ENCODE data around the gene WDR33. TPM values are rescaled to one million over a fixed set of nuclear protein-coding genes. Genes with fewer than 3 reads are reported as not detected.

The WDR33 gene
- total RNA-seq (36.4 TPM), polyA plus RNA-seq (ENCODE audit: insufficient read depth in 1 of 8, insufficient read length in 8 of 8, low replicate concordance in 1 of 8) (10 to 100 TPM; 25.6 to 30.4 (median 28.7) TPM)
- long read RNA-seq, donor 1, transcript WDR33-204 (6 exons, 3,104 nt), result major isoform, 8 of 8 reads
- long read RNA-seq, donor 1, partial matches to known transcripts, result 0 of 8 reads
- long read RNA-seq, donor 1, other reads (novel, unspliced or antisense), result 0 of 8 reads
- long read RNA-seq, donor 2, partial matches to known transcripts, result 0 of 3 reads
- long read RNA-seq, donor 2, other reads (novel, unspliced or antisense), result 0 of 3 reads
- long read RNA-seq, donor 3, transcript WDR33-204 (6 exons, 3,104 nt), result major isoform, 10 of 15 reads
- long read RNA-seq, donor 3, partial matches to known transcripts, result 5 of 15 reads
- long read RNA-seq, donor 3, other reads (novel, unspliced or antisense), result 0 of 15 reads
- long read RNA-seq, donor 4, transcript WDR33-204 (6 exons, 3,104 nt), result major isoform, 7 of 8 reads
- long read RNA-seq, donor 4, partial matches to known transcripts, result 0 of 8 reads
- long read RNA-seq, donor 4, other reads (novel, unspliced or antisense), result 0 of 8 reads
- long read RNA-seq, donor 5, transcript WDR33-204 (6 exons, 3,104 nt), result major isoform, 29 of 52 reads
- long read RNA-seq, donor 5, partial matches to known transcripts, result 22 of 52 reads
- long read RNA-seq, donor 5, other reads (novel, unspliced or antisense), result 0 of 52 reads
- long read RNA-seq, donor 6, full-length matches to known transcripts, result 14 of 26 reads
- long read RNA-seq, donor 6, partial matches to known transcripts, result 12 of 26 reads
- long read RNA-seq, donor 6, other reads (novel, unspliced or antisense), result 0 of 26 reads
- long read RNA-seq, donor 7, transcript WDR33-204 (6 exons, 3,104 nt), result major isoform, 19 of 19 reads
- long read RNA-seq, donor 7, partial matches to known transcripts, result 0 of 19 reads
- long read RNA-seq, donor 7, other reads (novel, unspliced or antisense), result 0 of 19 reads
- long read RNA-seq, donor 8, transcript WDR33-204 (6 exons, 3,104 nt), result major isoform, 10 of 10 reads
- long read RNA-seq, donor 8, partial matches to known transcripts, result 0 of 10 reads
- long read RNA-seq, donor 8, other reads (novel, unspliced or antisense), result 0 of 10 reads
- long read RNA-seq, donor 9, transcript WDR33-204 (6 exons, 3,104 nt), result major isoform, 10 of 10 reads
- long read RNA-seq, donor 9, partial matches to known transcripts, result 0 of 10 reads
- long read RNA-seq, donor 9, other reads (novel, unspliced or antisense), result 0 of 10 reads
- long read RNA-seq, donor 10, transcript WDR33-204 (6 exons, 3,104 nt), result major isoform, 18 of 18 reads
- long read RNA-seq, donor 10, partial matches to known transcripts, result 0 of 18 reads
- long read RNA-seq, donor 10, other reads (novel, unspliced or antisense), result 0 of 18 reads
- long read RNA-seq, donor 11, transcript WDR33-204 (6 exons, 3,104 nt), result major isoform, 11 of 11 reads
- long read RNA-seq, donor 11, partial matches to known transcripts, result 0 of 11 reads
- long read RNA-seq, donor 11, other reads (novel, unspliced or antisense), result 0 of 11 reads

DNA sequence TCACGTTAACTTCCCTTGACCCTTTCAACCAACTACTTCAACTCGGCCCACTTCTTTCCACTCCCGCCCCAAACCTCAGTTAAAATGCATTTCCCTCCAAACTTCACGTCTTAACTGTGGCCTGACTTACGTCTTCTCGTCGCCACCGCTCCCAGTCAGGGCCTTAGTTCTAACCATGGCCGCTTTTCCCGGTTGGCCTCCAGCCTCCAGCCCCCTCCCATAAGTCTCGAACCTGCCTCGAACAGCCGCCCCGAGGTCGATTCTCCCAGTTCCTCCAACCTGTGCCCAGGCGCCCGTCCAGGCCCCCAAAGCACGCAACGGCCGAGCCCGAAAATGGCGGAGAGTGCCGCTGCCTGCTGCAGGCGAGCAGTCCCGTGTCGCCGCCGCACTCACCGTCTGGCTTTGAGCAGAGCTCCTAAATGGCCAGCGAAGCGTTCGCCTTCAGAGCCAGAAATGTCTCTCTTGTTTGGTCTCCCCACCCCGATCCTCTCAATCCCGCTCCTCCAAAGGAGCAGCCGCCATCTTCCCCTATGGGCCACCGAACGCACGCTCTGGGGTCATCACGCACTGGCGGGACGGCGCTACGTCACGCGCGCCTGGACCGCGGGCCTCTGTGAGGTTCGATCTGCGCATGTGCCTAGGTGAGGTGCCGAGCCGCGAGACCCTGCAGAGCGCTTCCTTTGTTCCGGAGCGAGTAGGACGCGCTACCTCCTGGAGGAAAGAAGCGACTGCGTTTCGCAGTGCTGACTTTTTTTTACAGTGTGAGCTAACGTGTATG, at the start of gene WDR33:
Gene WDR33, minus strand, starts transcription at position 553 of the 778 bp plus-strand sequence. CDS start 40,190 bp downstream, outside the sequence.
- WGBS (ENCODE audit: insufficient coverage), result under 1% methylated on average over 58 of the region's 62 CpGs
- no peaks in the 10 kb centered on the region for H3K9me3 ChIP-seq (replicated peaks; ENCODE audit: control insufficient read depth, low read depth, low read length)
- peak; percentile 96 for DNase-seq
- H3K27ac ChIP-seq (ENCODE audit: low read length), result peak within 1 kb of the TSS; percentile 94
- no peaks in the 10 kb centered on the region for H3K36me3 ChIP-seq (ENCODE audit: control insufficient read depth, insufficient read depth, low read length)
- peak within 1 kb of the TSS; percentile 78 for H3K4me3 ChIP-seq (ENCODE audit: low read length)
- H3K4me1 ChIP-seq (ENCODE audit: control insufficient read depth, insufficient read depth, low read length), result peaks cover 6% of the 10 kb centered on the region
- H3K27me3 ChIP-seq (ENCODE audit: control insufficient read depth, insufficient read depth, low read length), result no peaks in the 10 kb centered on the region

DNA sequence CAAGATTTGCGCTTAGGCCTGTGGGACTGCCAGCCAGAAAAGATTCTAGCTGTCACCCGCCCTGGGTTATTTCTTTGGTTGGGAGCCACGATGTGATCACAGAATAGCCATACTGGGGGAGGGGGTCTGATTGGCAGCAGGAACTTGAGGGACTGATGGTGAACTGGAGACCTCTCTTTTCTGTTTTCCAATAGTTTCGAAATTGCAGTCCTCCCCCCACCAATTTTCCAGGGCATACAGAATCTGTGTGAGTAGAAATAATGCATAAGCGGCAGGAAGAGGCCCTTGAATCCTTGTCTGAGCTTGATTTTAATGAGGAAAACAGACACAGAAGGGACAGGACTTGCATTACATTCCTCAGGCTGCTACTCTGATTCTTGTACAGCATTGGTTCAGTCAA, 49.2 kb upstream of the WDR33 start:
- 10% methylated on average over 3 of the region's 5 CpGs for WGBS (ENCODE audit: insufficient coverage)
- no peak overlapping the region for H3K4me3 ChIP-seq (ENCODE audit: low read length)
- H3K4me1 ChIP-seq (ENCODE audit: control insufficient read depth, insufficient read depth, low read length), result peaks cover 27% of the 10 kb centered on the region
- H3K36me3 ChIP-seq (ENCODE audit: control insufficient read depth, insufficient read depth, low read length), result peaks cover 25% of the 10 kb centered on the region
- DNase-seq, result peak; percentile 88
- H3K27ac ChIP-seq (ENCODE audit: low read length), result peak overlapping the region; percentile 45
- H3K9me3 ChIP-seq (replicated peaks; ENCODE audit: control insufficient read depth, low read depth, low read length), result no peaks in the 10 kb centered on the region
- no peaks in the 10 kb centered on the region for H3K27me3 ChIP-seq (ENCODE audit: control insufficient read depth, insufficient read depth, low read length)

DNA sequence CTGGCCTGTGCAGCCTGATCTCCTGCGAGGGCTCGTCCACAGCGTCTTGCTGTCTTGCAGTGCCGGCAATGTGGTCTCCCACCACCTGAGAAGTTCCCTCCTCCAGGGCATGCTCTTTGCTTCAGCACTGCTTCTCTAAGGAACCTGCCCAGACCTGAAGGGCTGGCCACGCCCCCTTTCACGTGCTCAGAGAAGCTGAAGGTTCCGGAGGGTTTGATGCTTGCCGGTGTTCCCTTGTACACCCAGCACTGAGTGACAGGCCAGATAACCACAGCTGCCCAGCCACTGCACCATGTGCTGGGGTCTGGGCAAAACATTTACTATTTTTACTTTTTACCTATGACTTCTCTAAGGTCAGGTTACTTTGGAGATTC, 48.7 kb upstream of the WDR33 start:
- Histone ChIP-seq H3K9me3 (replicated peaks; ENCODE audit: control insufficient read depth, low read depth, low read length) (no peaks in the 10 kb centered on the region), H3K27ac (ENCODE audit: low read length) (peak overlapping the region; percentile 45), H3K4me3 (ENCODE audit: low read length) (no peak overlapping the region), H3K27me3 (ENCODE audit: control insufficient read depth, insufficient read depth, low read length) (no peaks in the 10 kb centered on the region), H3K4me1 (ENCODE audit: control insufficient read depth, insufficient read depth, low read length) (peaks cover 27% of the 10 kb centered on the region), H3K36me3 (ENCODE audit: control insufficient read depth, insufficient read depth, low read length) (peaks cover 22% of the 10 kb centered on the region)
- DNase-seq, result peak; percentile 40
- 11% methylated on average over 8 of the region's 8 CpGs for WGBS (ENCODE audit: insufficient coverage)

DNA sequence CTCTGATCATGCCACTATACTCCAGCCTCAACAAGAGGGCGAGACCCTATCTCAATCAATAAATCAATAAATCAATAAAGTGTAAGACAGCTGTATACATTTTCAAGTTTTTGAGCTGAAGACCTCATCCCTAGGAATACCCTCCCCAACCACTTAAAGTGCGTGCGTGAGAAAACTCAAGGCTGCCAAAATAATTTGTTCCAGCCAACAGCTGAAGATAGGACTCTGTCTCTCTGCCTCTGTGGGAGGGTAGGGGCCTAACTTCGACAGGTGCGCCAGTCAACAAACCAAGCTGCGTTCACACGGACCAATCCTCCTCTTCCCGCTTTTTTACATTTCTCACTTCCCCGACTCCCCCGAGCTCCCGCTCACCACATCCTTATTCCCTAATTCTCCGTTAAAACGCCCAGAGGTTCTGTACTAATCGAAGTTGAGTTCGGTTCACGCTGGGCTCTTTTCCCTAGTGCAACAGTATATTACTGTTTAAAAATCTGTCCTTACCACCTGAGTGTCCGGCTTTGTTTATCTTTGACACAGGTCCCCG, 46.4 kb upstream of the WDR33 start:
- Histone ChIP-seq H3K4me3 (ENCODE audit: low read length) (peak overlapping the region; percentile 69), H3K36me3 (ENCODE audit: control insufficient read depth, insufficient read depth, low read length) (peaks cover 18% of the 10 kb centered on the region), H3K27ac (ENCODE audit: low read length) (peak overlapping the region; percentile 66), H3K4me1 (ENCODE audit: control insufficient read depth, insufficient read depth, low read length) (peaks cover 27% of the 10 kb centered on the region), H3K27me3 (ENCODE audit: control insufficient read depth, insufficient read depth, low read length) (no peaks in the 10 kb centered on the region), H3K9me3 (replicated peaks; ENCODE audit: control insufficient read depth, low read depth, low read length) (no peaks in the 10 kb centered on the region)
- DNase-seq, result peak; percentile 53
- WGBS (ENCODE audit: insufficient coverage), result 0% methylated on average over 13 of the region's 18 CpGs

DNA sequence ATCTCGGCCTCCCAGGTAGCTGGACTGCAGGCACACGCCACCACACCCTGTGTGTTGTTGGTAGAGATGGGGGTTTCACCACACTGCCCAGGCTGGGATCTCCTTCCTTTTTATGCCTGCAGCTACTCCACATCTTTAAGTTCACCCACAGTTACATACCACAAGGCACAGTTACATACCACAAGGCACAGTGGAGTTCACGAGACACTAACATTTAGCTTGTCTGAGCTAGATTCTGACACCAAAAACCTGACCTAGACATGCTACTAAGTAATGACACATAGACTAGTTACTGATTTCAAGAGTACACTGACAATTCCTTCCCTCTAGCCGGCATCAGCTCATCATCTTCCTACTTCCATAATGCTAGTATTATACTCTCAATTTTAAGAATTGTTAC, 42.7 kb upstream of the WDR33 start:
- no peak overlapping the region for H3K27ac ChIP-seq (ENCODE audit: low read length)
- peaks cover 46% of the 10 kb centered on the region for H3K36me3 ChIP-seq (ENCODE audit: control insufficient read depth, insufficient read depth, low read length)
- H3K4me1 ChIP-seq (ENCODE audit: control insufficient read depth, insufficient read depth, low read length), result peaks cover 16% of the 10 kb centered on the region
- H3K4me3 ChIP-seq (ENCODE audit: low read length), result no peak overlapping the region
- H3K27me3 ChIP-seq (ENCODE audit: control insufficient read depth, insufficient read depth, low read length), result no peaks in the 10 kb centered on the region
- DNase-seq, result no peak
- WGBS (ENCODE audit: insufficient coverage), result 100% methylated on average over 1 of the region's 4 CpGs
- H3K9me3 ChIP-seq (replicated peaks; ENCODE audit: control insufficient read depth, low read depth, low read length), result no peaks in the 10 kb centered on the region

DNA sequence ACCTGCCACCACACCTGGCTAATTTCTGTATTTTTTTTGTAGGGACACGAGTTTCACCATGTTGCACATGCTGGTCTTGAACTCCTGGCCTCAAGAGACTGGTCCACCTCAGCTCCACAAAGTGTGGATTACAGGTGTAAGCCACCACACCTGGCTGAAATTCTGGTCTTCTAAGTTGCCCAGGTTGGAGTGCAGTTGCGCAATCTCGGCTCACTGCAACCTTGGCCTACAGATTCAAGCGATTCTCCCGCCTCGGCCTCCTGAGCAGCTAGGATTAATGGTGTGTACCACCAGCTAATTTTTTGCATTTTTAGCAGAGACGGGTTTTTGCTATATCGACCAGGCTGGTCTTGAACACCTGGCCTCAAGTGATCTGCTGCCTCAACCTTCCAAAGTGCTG, 41.4 kb upstream of the WDR33 start:
- Histone ChIP-seq H3K27ac (ENCODE audit: low read length) (no peak overlapping the region), H3K4me1 (ENCODE audit: control insufficient read depth, insufficient read depth, low read length) (peaks cover 15% of the 10 kb centered on the region), H3K36me3 (ENCODE audit: control insufficient read depth, insufficient read depth, low read length) (peaks cover 57% of the 10 kb centered on the region), H3K9me3 (replicated peaks; ENCODE audit: control insufficient read depth, low read depth, low read length) (no peaks in the 10 kb centered on the region), H3K27me3 (ENCODE audit: control insufficient read depth, insufficient read depth, low read length) (no peaks in the 10 kb centered on the region), H3K4me3 (ENCODE audit: low read length) (no peak overlapping the region)
- DNase-seq, result no peak
- WGBS (ENCODE audit: insufficient coverage), result 99% methylated on average over 8 of the region's 8 CpGs

DNA sequence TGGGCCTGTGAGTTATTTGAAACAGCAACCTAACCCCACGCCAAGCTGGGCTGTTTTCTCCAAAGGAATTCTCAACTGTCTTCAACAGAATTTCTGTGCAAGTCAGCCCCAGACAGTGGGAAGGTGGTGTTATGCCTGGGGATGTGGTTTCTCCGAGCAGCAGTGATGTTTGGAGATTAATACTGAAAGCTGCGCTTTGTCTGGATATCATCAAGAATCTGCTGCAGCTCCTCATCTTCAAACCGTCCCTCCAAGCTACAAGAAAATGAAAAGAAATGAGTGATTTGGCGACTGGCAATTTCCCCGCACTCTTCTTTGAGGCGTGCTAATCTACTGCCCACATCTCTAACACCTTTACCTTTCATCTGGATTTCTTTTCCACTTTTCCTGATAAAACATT, 37.0 kb upstream of the WDR33 start:
- DNase-seq, result no peak
- no peak overlapping the region for H3K27ac ChIP-seq (ENCODE audit: low read length)
- H3K4me3 ChIP-seq (ENCODE audit: low read length), result no peak overlapping the region
- H3K4me1 ChIP-seq (ENCODE audit: control insufficient read depth, insufficient read depth, low read length), result no peaks in the 10 kb centered on the region
- no peaks in the 10 kb centered on the region for H3K27me3 ChIP-seq (ENCODE audit: control insufficient read depth, insufficient read depth, low read length)
- H3K9me3 ChIP-seq (replicated peaks; ENCODE audit: control insufficient read depth, low read depth, low read length), result no peaks in the 10 kb centered on the region
- 80% methylated on average over 1 of the region's 7 CpGs for WGBS (ENCODE audit: insufficient coverage)
- H3K36me3 ChIP-seq (ENCODE audit: control insufficient read depth, insufficient read depth, low read length), result peaks cover 67% of the 10 kb centered on the region

DNA sequence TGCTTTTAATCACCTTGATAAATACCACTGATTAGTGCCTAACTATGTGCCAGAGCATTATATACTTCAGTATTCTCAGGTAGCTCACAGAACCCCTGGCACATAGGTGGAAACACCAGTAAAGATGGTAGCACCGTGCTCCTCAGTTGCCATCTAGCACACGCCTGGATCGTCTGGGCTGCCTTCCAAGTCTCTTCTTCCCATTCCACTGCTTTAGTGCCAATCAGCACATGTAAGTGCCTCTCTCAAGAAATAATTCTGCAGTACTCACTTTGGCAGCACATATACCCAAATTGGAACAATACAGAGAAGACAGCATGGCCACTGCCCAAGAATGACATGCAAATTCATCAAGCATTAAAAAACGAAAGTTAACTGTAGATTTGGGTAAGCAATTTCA, 34.0 kb upstream of the WDR33 start:
- WGBS (ENCODE audit: insufficient coverage), result 77% methylated on average over 3 of the region's 4 CpGs
- Histone ChIP-seq H3K27me3 (ENCODE audit: control insufficient read depth, insufficient read depth, low read length) (no peaks in the 10 kb centered on the region), H3K36me3 (ENCODE audit: control insufficient read depth, insufficient read depth, low read length) (peaks cover 42% of the 10 kb centered on the region), H3K4me3 (ENCODE audit: low read length) (no peak overlapping the region), H3K9me3 (replicated peaks; ENCODE audit: control insufficient read depth, low read depth, low read length) (no peaks in the 10 kb centered on the region), H3K4me1 (ENCODE audit: control insufficient read depth, insufficient read depth, low read length) (no peaks in the 10 kb centered on the region), H3K27ac (ENCODE audit: low read length) (no peak overlapping the region)
- no peak for DNase-seq

DNA sequence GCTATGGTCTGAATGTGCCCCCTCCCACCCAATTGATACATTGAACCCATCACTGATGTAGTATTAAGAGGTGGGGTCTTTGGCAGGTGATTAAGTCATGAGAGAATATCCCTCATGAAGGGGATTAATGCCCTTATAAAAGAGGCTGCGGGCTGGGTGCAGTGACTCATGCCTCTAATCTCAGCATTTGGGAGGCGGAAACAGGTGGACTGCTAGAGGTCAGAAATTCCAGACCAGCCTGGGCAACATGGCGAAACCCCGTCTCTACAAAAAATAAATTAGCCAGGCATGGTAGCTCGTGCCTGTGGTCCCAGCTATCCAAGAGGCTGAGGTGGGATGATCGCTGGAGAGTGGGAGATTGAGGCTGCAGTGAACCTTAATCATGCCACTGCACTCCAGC, 32.7 kb upstream of the WDR33 start:
- Histone ChIP-seq H3K9me3 (replicated peaks; ENCODE audit: control insufficient read depth, low read depth, low read length) (no peaks in the 10 kb centered on the region), H3K27me3 (ENCODE audit: control insufficient read depth, insufficient read depth, low read length) (no peaks in the 10 kb centered on the region), H3K4me3 (ENCODE audit: low read length) (no peak overlapping the region), H3K4me1 (ENCODE audit: control insufficient read depth, insufficient read depth, low read length) (no peaks in the 10 kb centered on the region), H3K36me3 (ENCODE audit: control insufficient read depth, insufficient read depth, low read length) (peaks cover 32% of the 10 kb centered on the region), H3K27ac (ENCODE audit: low read length) (no peak overlapping the region)
- whole genome bisulfite sequencing (ENCODE audit: insufficient coverage), result 90% methylated on average over 3 of the region's 6 CpGs
- DNase-seq, result no peak
